ENCODE measurements around the gene EBF3. TPM values are rescaled to one million over a fixed set of nuclear protein-coding genes. Genes with fewer than 3 reads are reported as not detected.
A peak's percentile ranks its signal among the peaks of the same experiment; 100 is the strongest.

Gene EBF3
- total and polyA plus RNA-seq, 4 experiments from 2014 or later: not detected

DNA sequence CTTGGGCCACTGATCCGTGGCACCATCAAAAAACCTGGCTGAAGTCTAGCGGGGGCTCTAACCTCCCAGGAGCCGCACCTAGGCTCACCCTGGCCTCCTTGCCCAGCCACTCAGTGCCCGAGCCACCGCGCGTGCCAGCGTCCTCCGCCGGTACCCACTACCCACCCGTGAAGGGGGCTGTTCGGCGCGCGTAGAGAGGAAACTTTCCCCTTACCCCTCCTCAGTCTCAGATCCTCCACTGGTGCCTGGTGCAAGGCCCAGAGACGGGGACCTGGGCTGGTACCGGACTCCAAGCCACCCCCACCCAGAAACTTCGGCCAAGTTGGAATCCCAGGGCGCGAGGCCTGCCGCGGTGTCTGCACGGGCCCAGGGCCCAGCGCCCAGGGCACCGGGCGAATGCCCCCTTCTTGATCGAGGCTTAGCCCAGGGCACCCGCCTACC is 3.5 kb upstream of the EBF3 start:
- Histone ChIP-seq H3K9me3 (ENCODE audit: control insufficient read depth in 1 of 2, low read length in 2 of 2) (no peaks in the 10 kb centered on the region), H3K27ac (ENCODE audit: low read depth, low read length) (no peak overlapping the region), H3K27me3 (ENCODE audit: insufficient read depth, low read length) (peaks cover 31% of the 10 kb centered on the region), H3K4me1 (ENCODE audit: insufficient read depth, low read length) (peaks cover 6% of the 10 kb centered on the region), H3K4me3 (ENCODE audit: low read length in 2 of 2) (no peak overlapping the region), H3K36me3 (ENCODE audit: insufficient read depth, low read length) (no peaks in the 10 kb centered on the region)
- H3K27ac Mint-ChIP-seq: peak overlapping the region in 1 of 7 donors; percentile 7
- ChIA-PET POLR2A (ENCODE audit: partially characterized antibody) (no interaction called here), CTCF (ENCODE audit: partially characterized antibody) (no interaction called here)
- no peak overlapping the region for H3K4me3 Mint-ChIP-seq
- no peaks in the 10 kb centered on the region for H3K36me3 Mint-ChIP-seq
- peaks cover 9 to 36% (median 20%) of the 10 kb centered on the region in 4 donors for H3K4me1 Mint-ChIP-seq
- H3K9me3 Mint-ChIP-seq: peaks cover 0 to 18% (median 3%) of the 10 kb centered on the region in 8 donors
- no peak for DNase-seq
- intact Hi-C loops (cut with micrococcal nuclease): loop anchor here (10.0 kb wide), 1 partner anchor 933 kb away; no protein-coding TSS in a partner anchor
- H3K27me3 Mint-ChIP-seq: peaks cover 36 to 37% of the 10 kb centered on the region in 2 donors

DNA sequence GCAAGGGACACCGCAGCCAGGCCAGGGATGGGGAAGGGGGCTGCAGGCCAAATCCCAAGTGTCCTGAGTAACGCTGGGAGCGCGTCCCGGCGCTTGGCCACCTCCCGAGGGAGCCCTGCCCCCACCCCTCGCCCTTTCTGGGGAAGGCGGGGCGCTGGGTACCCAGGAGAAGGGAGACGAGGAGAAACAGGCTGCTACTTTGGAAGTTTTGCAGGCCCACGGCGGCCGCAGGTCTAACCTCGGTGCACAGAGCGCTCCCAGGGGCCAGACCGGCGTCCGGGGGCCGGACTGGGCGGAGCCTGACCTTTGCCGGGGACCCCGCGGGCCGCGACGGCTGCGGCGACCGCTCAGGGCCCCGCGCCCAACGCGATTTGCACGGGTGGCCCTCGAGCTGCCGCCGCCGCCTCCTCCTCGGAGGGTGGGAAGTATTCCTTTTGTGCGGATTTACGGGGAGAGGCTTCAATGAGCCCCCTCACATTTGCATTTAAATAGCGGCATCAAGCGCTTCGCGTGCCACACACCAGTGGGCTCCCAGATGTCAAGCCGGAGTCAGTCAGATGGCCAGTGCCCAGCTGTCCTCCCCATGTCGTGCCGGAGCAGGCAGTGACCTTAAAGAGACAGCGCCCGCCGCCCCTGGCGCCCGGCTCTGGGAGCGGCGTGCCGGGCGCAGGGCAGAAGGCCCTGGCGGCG is 3.0 kb upstream of the EBF3 start:
- Histone ChIP-seq H3K4me1 (ENCODE audit: insufficient read depth, low read length) (peaks cover 12% of the 10 kb centered on the region), H3K4me3 (ENCODE audit: low read length in 2 of 2) (no peak overlapping the region), H3K27ac (ENCODE audit: low read depth, low read length) (no peak overlapping the region), H3K36me3 (ENCODE audit: insufficient read depth, low read length) (no peaks in the 10 kb centered on the region), H3K9me3 (ENCODE audit: control insufficient read depth in 1 of 2, low read length in 2 of 2) (no peaks in the 10 kb centered on the region), H3K27me3 (ENCODE audit: insufficient read depth, low read length) (peaks cover 34% of the 10 kb centered on the region)
- intact Hi-C loops (cut with micrococcal nuclease): loop anchor here (10.0 kb wide), 1 partner anchor 932 kb away; no protein-coding TSS in a partner anchor
- Mint-ChIP-seq H3K9me3 (peaks cover 0 to 20% (median 6%) of the 10 kb centered on the region in 8 donors), H3K36me3 (no peaks in the 10 kb centered on the region), H3K27me3 (peaks cover 40 to 41% of the 10 kb centered on the region in 2 donors), H3K4me1 (peaks cover 11 to 41% (median 23%) of the 10 kb centered on the region in 4 donors), H3K4me3 (no peak overlapping the region), H3K27ac (no peak overlapping the region)
- POLR2A ChIA-PET (ENCODE audit: partially characterized antibody): no interaction called here
- DNase-seq: no peak
- CTCF ChIA-PET (ENCODE audit: partially characterized antibody): no interaction called here

DNA sequence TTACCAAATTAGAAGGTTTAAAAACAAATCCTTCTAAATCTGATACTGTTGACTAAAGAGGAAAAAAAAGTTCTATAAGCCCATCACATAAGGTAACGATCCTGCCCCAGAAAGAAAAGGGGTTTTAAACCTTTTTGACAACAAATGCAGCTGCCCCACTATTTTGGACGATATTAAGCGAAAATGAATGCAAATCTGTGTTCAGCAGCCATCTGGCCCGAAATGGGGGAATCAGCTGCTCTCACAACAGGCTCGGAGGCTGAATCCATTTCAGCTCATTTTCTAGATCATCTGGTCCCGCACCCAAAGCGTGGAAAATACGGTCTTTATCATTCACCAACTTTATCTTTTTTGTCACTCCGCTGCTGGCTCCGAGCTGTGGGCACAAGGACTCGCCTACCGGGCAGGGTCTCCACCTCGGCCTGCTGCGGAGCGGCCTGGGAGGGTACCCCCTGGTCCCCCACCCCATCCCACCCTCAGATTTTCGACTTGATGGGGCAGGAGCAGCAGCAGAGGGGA is 2.4 kb upstream of the EBF3 start:
- no peaks in the 10 kb centered on the region for H3K36me3 Mint-ChIP-seq

DNA sequence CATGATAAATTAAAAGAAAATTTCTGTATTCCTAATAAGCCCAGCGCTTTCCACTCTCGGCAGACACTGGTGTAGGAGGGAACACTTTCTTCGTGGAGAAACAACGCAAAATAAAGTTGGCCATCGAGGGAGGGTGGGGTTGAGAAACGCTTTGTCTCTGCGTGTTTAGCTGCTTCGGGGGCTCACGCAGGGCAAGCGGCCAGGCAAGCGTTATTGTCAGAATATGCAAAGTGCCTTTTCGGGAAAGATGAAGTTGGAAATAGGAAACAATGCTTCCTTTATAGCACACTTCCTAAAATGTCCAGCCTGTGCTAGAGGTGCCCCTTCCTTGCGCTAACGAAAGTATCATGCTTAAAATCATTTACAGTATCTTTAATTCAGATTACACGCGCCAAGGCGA is 1.9 kb upstream of the EBF3 start:
- intact Hi-C loops (cut with micrococcal nuclease): loop anchor here (10.0 kb wide), 1 partner anchor 931 kb away; no protein-coding TSS in a partner anchor
- CTCF ChIA-PET (ENCODE audit: partially characterized antibody): no interaction called here
- Histone ChIP-seq H3K4me1 (ENCODE audit: insufficient read depth, low read length) (peaks cover 13% of the 10 kb centered on the region), H3K27me3 (ENCODE audit: insufficient read depth, low read length) (peaks cover 42% of the 10 kb centered on the region), H3K27ac (ENCODE audit: low read depth, low read length) (no peak overlapping the region), H3K4me3 (ENCODE audit: low read length in 2 of 2) (no peak overlapping the region), H3K9me3 (ENCODE audit: control insufficient read depth in 1 of 2, low read length in 2 of 2) (no peaks in the 10 kb centered on the region), H3K36me3 (ENCODE audit: insufficient read depth, low read length) (no peaks in the 10 kb centered on the region)
- H3K4me1 Mint-ChIP-seq: peaks cover 9 to 44% (median 23%) of the 10 kb centered on the region in 4 donors
- POLR2A ChIA-PET (ENCODE audit: partially characterized antibody): no interaction called here
- H3K27ac Mint-ChIP-seq: peak overlapping the region in 3 of 7 donors; percentile 51 to 69 (median 68)
- H3K36me3 Mint-ChIP-seq: no peaks in the 10 kb centered on the region
- H3K4me3 Mint-ChIP-seq: peak overlapping the region in 4 of 8 donors; percentile 32 to 75 (median 56)
- no peak for DNase-seq
- peaks cover 0 to 24% (median 12%) of the 10 kb centered on the region in 8 donors for H3K9me3 Mint-ChIP-seq
- peaks cover 47 to 48% of the 10 kb centered on the region in 2 donors for H3K27me3 Mint-ChIP-seq

More for the DNA sequence above, 2.4 kb upstream of the EBF3 start:
- Histone ChIP-seq H3K4me1 (ENCODE audit: insufficient read depth, low read length) (peaks cover 13% of the 10 kb centered on the region), H3K9me3 (ENCODE audit: control insufficient read depth in 1 of 2, low read length in 2 of 2) (no peaks in the 10 kb centered on the region), H3K27me3 (ENCODE audit: insufficient read depth, low read length) (peaks cover 39% of the 10 kb centered on the region), H3K4me3 (ENCODE audit: low read length in 2 of 2) (no peak overlapping the region), H3K36me3 (ENCODE audit: insufficient read depth, low read length) (no peaks in the 10 kb centered on the region), H3K27ac (ENCODE audit: low read depth, low read length) (no peak overlapping the region)
- POLR2A ChIA-PET (ENCODE audit: partially characterized antibody): no interaction called here
- Mint-ChIP-seq H3K27me3 (peaks cover 42 to 43% of the 10 kb centered on the region in 2 donors), H3K4me1 (peaks cover 9 to 42% (median 23%) of the 10 kb centered on the region in 4 donors), H3K9me3 (peaks cover 0 to 20% (median 10%) of the 10 kb centered on the region in 8 donors), H3K27ac (peak overlapping the region in 3 of 7 donors; percentile 51 to 69 (median 68)), H3K4me3 (peak overlapping the region in 2 of 8 donors; percentile 32 to 59)
- CTCF ChIA-PET (ENCODE audit: partially characterized antibody): no interaction called here
- intact Hi-C loops (cut with micrococcal nuclease): loop anchor here (10.0 kb wide), 1 partner anchor 932 kb away; no protein-coding TSS in a partner anchor
- DNase-seq: no peak

DNA sequence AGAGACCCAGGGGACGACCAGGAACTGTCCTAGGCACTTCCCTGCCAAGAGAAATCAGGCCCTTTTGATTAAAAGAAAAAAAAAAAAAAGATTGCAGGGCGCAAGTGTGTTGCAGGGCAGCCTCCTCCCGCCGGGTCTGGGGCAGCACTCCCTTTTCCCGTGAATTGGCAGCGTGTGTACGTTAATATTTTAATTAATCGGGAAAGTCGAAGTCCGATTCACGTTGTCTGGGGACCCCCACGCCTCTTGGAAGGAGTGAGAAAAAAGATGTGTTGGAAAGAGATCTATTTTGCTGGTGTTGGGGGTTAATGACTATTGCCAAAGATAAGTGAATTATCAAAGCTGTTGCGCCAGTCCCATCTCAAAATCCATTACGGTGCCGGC is 1.3 kb upstream of the EBF3 start:
- Mint-ChIP-seq H3K4me3 (peak overlapping the region in 6 of 8 donors; percentile 38 to 64 (median 50)), H3K27me3 (peaks cover 49 to 50% of the 10 kb centered on the region in 2 donors), H3K36me3 (no peaks in the 10 kb centered on the region), H3K9me3 (peaks cover 0 to 29% (median 12%) of the 10 kb centered on the region in 8 donors), H3K4me1 (peaks cover 9 to 48% (median 24%) of the 10 kb centered on the region in 4 donors), H3K27ac (peak overlapping the region in 3 of 7 donors; percentile 13 to 69 (median 17))
- ChIA-PET POLR2A (ENCODE audit: partially characterized antibody) (no interaction called here), CTCF (ENCODE audit: partially characterized antibody) (no interaction called here)
- no peaks in the 10 kb centered on the region for H3K36me3 ChIP-seq (ENCODE audit: insufficient read depth, low read length)
- peaks cover 13% of the 10 kb centered on the region for H3K4me1 ChIP-seq (ENCODE audit: insufficient read depth, low read length)
- H3K4me3 ChIP-seq (ENCODE audit: low read length in 2 of 2): no peak overlapping the region
- no peak for DNase-seq
- no peaks in the 10 kb centered on the region for H3K9me3 ChIP-seq (ENCODE audit: control insufficient read depth in 1 of 2, low read length in 2 of 2)
- H3K27me3 ChIP-seq (ENCODE audit: insufficient read depth, low read length): peaks cover 43% of the 10 kb centered on the region
- no peak overlapping the region for H3K27ac ChIP-seq (ENCODE audit: low read depth, low read length)
- intact Hi-C loops (cut with micrococcal nuclease): loop anchor here (10.0 kb wide), 1 partner anchor 931 kb away; no protein-coding TSS in a partner anchor

DNA sequence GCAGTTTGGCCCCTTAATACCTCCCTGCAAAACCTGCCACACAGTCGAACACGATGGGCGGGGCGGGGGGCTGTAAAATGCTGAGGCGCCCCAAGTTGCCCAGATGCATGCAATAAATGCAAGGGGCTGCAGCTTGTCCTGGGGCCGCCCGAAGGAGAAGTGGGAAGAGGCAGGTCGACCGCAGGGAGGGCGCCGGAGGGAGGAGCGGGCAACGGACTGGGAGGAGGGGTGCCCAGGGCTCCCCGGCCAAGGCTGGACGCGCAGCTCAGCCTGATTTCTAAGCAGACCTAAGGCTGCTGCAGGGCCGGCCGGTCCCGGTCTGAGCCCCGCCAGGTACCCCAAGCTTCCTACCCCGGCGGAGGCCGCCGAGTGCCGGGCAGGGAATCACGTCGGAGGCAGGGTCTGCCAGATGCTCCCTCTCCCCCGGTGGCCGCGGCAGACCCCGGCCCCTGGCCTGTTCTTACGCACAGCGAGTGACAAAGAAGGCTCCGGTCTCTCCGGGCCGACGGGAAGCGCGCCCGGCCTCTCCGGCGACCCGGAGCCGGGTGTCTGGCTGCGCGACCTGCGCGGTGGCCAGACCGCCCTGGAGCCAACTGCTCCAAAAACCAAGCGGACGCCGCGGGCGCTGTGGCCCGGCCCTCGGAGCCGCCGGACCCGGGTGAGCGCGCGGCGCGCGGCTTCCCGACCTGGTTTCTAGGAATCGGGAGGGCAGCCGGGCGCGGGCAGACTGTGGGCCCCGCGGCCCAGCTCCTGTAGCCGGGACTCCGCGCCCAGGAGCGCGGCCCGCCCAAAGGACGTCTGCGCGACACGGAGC is 744 bp upstream of the EBF3 start:
- Mint-ChIP-seq H3K27me3 (peaks cover 44 to 46% of the 10 kb centered on the region in 2 donors), H3K27ac (peak overlapping the region in 4 of 7 donors; percentile 13 to 55 (median 18)), H3K4me3 (peak overlapping the region in 6 of 8 donors; percentile 44 to 76 (median 64)), H3K36me3 (no peaks in the 10 kb centered on the region), H3K4me1 (peaks cover 7 to 46% (median 21%) of the 10 kb centered on the region in 4 donors), H3K9me3 (peaks cover 0 to 25% (median 10%) of the 10 kb centered on the region in 8 donors)
- Histone ChIP-seq H3K9me3 (ENCODE audit: control insufficient read depth in 1 of 2, low read length in 2 of 2) (no peaks in the 10 kb centered on the region), H3K36me3 (ENCODE audit: insufficient read depth, low read length) (no peaks in the 10 kb centered on the region), H3K27ac (ENCODE audit: low read depth, low read length) (no peak overlapping the region), H3K27me3 (ENCODE audit: insufficient read depth, low read length) (peaks cover 39% of the 10 kb centered on the region), H3K4me3 (ENCODE audit: low read length in 2 of 2) (no peak overlapping the region), H3K4me1 (ENCODE audit: insufficient read depth, low read length) (peaks cover 13% of the 10 kb centered on the region)
- CTCF ChIA-PET (ENCODE audit: partially characterized antibody): no interaction called here
- intact Hi-C loops (cut with micrococcal nuclease): loop anchor here (5.0 to 10.0 kb wide), 2 partner anchors 147 to 930 kb away; partner anchors contain the start of gene C10orf143
- POLR2A ChIA-PET (ENCODE audit: partially characterized antibody): no interaction called here
- DNase-seq: no peak
